Panc1 (cell line): ENCODE results near the gene HTT. TPM values are rescaled to one million over a fixed set of nuclear protein-coding genes. Genes with fewer than 3 reads are reported as not detected.

Experiments
- ATAC-seq: fragments of 200-7000 bp; cut with Tn5 transposase; 2 replicates; pipeline ENCODE4 v1.9.1; 2020; ENCODE audit warnings: mild to moderate bottlenecking, moderate library complexity
- BruUV-seq: library from RNA; stranded (reverse); fragments of 400-500 nt; replicated peaks from 2 replicates; lab custom pipeline; 2021; lab: Mats Ljungman, UMichigan
- CTCF ChIA-PET: fragments of 300-600 bp; sonication (Branson Sonifier 250); formaldehyde crosslinking; loops from one replicate; lab custom pipeline; 2022; ENCODE audit warnings: antibody characterized with exemption; lab: Charles Lee
- POLR2A ChIA-PET: fragments of 300-600 bp; sonication (Branson Sonifier 250); formaldehyde crosslinking; loops from one replicate; lab custom pipeline; 2022; ENCODE audit warnings: antibody characterized with exemption; lab: Charles Lee
- DNase-seq: peaks from one replicate; pipeline ENCODE4 v3.0.0-alpha.2; 2010; ENCODE audit warnings: low read depth, low spot score
- H3K27ac ChIP-seq: 2 replicates; pipeline ENCODE4 v1.5.1; 2011; ENCODE audit warnings: mild to moderate bottlenecking, low read length, inconsistent platforms
- H3K27me3 ChIP-seq: fragments of 200-500 bp; sonication (Bioruptor generic); 2 replicates; pipeline ENCODE4 v1.6.0; 2014; ENCODE audit warnings: low read length, inconsistent platforms; ENCODE audit not compliant: control insufficient read depth, insufficient read depth
- H3K36me3 ChIP-seq: fragments of 200-500 bp; sonication (Bioruptor generic); 2 replicates; pipeline ENCODE4 v1.5.1; 2014; ENCODE audit warnings: inconsistent platforms, mild to moderate bottlenecking, low read length, moderate library complexity; ENCODE audit not compliant: control insufficient read depth, insufficient read depth
- H3K4me1 ChIP-seq: 2 replicates; pipeline ENCODE4 v1.5.1; 2011; ENCODE audit warnings: inconsistent platforms, mild to moderate bottlenecking, low read length, moderate library complexity; ENCODE audit not compliant: control insufficient read depth, insufficient read depth
- H3K4me3 ChIP-seq, 2 experiments: 2 replicates each; pipeline ENCODE4 v1.5.1; 2011 to 2012; ENCODE audit warnings: low read depth in 2 of 2, low read length in 2 of 2, mild to moderate bottlenecking in 2 of 2, inconsistent platforms in 1 of 2, moderate library complexity in 1 of 2
- H3K9me3 ChIP-seq: fragments of 200-500 bp; sonication (Bioruptor generic); 2 replicates; pipeline ENCODE4 v1.5.1; 2014; ENCODE audit warnings: low read depth, mild to moderate bottlenecking, inconsistent platforms, low read length, moderate library complexity; ENCODE audit not compliant: control insufficient read depth, insufficient read depth
- POLR2AphosphoS5 ChIP-seq: IDR thresholded peaks from 2 replicates; pipeline ENCODE4 v1.6.1; 2012; ENCODE audit warnings: mild to moderate bottlenecking, low read depth, low read length, moderate library complexity
- SIN3A ChIP-seq: IDR thresholded peaks from 2 replicates; pipeline ENCODE4 v1.6.1; 2012; ENCODE audit warnings: low read depth, mild to moderate bottlenecking, low read length, moderate library complexity, borderline replicate concordance; ENCODE audit not compliant: insufficient read depth
- TCF7L2 ChIP-seq: IDR thresholded peaks from 2 replicates; pipeline ENCODE4 v1.6.1; 2011; ENCODE audit warnings: mild to moderate bottlenecking, low read depth, low read length, inconsistent platforms
- in situ Hi-C: cut with HindIII; loops from 2 replicates; pipeline ENCODE4 v1.10.0; 2016; ENCODE audit warnings: low sequenced_read_pairs, low pct_unique_long_range_greater_than_20kb
- intact Hi-C: fragments of 100-400 bp; cut with micrococcal nuclease; formaldehyde crosslinking; loops from one replicate; pipeline ENCODE4 v1.10.0; 2022; ENCODE audit not compliant: unreplicated experiment
- total RNA-seq: library from RNA; stranded (reverse); gene quantifications from one replicate; pipeline ENCODE4 v1.2.1, GENCODE V29; 2021; ENCODE audit not compliant: unreplicated experiment
- TF ChIP-seq, protein P1 (sequence below): fragments of 450-650 bp; IDR thresholded peaks from 2 replicates; pipeline ENCODE4 v1.5.1; 2017; ENCODE audit warnings: mild to moderate bottlenecking
- TF ChIP-seq, protein P2 (sequence below), 2 experiments: IDR thresholded peaks; 2 replicates each; pipeline ENCODE4 v1.6.1; 2011 to 2012; ENCODE audit warnings: low read depth in 2 of 2, control low read depth in 1 of 2, low read length in 1 of 2, mild to moderate bottlenecking in 1 of 2, moderate library complexity in 1 of 2; ENCODE audit not compliant: insufficient read depth in 1 of 2

HTT gene
- total RNA-seq, 1 experiment from 2014 or later = 24.7 TPM

DNA sequence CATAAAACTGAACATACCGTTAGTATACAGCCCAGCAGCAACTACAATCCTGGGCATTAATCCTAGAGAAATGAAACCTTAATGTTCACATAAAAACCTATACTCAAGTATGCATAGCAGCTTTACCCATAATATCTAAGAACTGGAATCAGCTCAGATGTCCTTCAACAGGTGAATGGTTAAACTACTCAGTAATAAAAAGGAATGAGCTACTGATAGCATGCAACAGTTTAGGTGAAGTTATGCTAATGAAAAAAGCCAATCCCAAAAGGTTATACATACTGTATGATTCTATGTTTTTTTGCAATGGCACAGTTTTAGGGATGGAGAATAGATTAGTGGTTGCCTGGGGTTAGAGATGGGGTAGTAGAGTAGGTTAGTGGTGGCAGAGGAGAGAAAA lies 9.3 kb downstream of the HTT start:
- Histone ChIP-seq H3K9me3 (no peaks in the 10 kb centered on the region), H3K36me3 (no peaks in the 10 kb centered on the region), H3K4me1 (no peaks in the 10 kb centered on the region), H3K27me3 (no peaks in the 10 kb centered on the region), H3K4me3 (no peak overlapping the region), H3K27ac (no peak overlapping the region)
- DNase-seq (no peak), ATAC-seq (no peak)
- POLR2A ChIA-PET = no interaction called here
- in situ Hi-C loops = no loop called here
- no TSS peak for BruUV-seq
- TF ChIP-seq TCF7L2 = no peak
- intact Hi-C loops = no loop called here
- CTCF ChIA-PET = no interaction called here

DNA sequence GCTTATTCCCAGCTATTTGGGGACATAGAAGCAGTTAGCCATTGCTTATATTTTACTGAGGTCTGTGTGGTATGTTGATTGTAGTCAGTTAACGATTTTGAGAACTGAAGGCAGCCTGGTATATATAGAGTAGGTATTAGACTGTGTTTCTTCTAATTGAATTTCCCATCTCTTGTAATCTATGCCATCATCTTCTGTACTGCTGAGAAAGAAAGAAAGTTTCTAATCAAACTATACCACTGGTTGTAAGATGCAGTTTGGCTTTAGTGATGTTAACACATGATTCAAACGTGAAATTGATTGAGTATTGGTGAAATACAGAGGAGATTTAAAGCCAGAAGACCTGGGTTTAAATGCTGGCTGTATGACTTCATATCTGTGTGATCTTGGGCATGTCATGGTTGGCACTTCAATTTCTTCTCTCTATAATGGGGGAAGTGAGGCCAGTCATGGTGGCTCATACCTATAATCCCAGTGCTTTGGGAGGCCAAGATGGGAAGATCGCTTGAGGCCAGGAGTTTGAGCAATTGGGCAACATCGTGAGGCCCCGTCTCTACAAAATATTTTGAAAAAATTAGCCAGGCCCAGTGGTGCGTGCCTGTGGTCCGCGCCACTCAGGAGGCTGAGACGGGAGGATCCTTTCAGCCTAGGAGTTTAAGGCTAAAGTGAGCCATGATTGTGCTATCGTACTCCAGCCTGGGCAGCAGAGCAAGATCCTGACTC lies 11.6 kb downstream of the HTT start:
- DNase-seq = no peak
- no peak overlapping the region for H3K4me3 ChIP-seq
- no peak for ATAC-seq
- H3K27me3 ChIP-seq = no peaks in the 10 kb centered on the region
- intact Hi-C loops = no loop called here
- TF ChIP-seq, protein P1, sequence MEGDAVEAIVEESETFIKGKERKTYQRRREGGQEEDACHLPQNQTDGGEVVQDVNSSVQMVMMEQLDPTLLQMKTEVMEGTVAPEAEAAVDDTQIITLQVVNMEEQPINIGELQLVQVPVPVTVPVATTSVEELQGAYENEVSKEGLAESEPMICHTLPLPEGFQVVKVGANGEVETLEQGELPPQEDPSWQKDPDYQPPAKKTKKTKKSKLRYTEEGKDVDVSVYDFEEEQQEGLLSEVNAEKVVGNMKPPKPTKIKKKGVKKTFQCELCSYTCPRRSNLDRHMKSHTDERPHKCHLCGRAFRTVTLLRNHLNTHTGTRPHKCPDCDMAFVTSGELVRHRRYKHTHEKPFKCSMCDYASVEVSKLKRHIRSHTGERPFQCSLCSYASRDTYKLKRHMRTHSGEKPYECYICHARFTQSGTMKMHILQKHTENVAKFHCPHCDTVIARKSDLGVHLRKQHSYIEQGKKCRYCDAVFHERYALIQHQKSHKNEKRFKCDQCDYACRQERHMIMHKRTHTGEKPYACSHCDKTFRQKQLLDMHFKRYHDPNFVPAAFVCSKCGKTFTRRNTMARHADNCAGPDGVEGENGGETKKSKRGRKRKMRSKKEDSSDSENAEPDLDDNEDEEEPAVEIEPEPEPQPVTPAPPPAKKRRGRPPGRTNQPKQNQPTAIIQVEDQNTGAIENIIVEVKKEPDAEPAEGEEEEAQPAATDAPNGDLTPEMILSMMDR = no peak
- TF ChIP-seq TCF7L2 = no peak
- TF ChIP-seq SIN3A = no peak
- no peak for TF ChIP-seq POLR2AphosphoS5
- TF ChIP-seq, protein P2, sequence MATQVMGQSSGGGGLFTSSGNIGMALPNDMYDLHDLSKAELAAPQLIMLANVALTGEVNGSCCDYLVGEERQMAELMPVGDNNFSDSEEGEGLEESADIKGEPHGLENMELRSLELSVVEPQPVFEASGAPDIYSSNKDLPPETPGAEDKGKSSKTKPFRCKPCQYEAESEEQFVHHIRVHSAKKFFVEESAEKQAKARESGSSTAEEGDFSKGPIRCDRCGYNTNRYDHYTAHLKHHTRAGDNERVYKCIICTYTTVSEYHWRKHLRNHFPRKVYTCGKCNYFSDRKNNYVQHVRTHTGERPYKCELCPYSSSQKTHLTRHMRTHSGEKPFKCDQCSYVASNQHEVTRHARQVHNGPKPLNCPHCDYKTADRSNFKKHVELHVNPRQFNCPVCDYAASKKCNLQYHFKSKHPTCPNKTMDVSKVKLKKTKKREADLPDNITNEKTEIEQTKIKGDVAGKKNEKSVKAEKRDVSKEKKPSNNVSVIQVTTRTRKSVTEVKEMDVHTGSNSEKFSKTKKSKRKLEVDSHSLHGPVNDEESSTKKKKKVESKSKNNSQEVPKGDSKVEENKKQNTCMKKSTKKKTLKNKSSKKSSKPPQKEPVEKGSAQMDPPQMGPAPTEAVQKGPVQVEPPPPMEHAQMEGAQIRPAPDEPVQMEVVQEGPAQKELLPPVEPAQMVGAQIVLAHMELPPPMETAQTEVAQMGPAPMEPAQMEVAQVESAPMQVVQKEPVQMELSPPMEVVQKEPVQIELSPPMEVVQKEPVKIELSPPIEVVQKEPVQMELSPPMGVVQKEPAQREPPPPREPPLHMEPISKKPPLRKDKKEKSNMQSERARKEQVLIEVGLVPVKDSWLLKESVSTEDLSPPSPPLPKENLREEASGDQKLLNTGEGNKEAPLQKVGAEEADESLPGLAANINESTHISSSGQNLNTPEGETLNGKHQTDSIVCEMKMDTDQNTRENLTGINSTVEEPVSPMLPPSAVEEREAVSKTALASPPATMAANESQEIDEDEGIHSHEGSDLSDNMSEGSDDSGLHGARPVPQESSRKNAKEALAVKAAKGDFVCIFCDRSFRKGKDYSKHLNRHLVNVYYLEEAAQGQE (IDR thresholded peaks at IDR 0.05; ENCODE audit: insufficient read depth in 1 of 2, low read depth in 2 of 2, low read length in 1 of 2) = no peak
- no TSS peak for BruUV-seq
- no peaks in the 10 kb centered on the region for H3K9me3 ChIP-seq
- no peak overlapping the region for H3K27ac ChIP-seq
- ChIA-PET CTCF (no interaction called here), POLR2A (no interaction called here)
- no peaks in the 10 kb centered on the region; the same call in 1 of the 2 replicates for H3K36me3 ChIP-seq
- H3K4me1 ChIP-seq = no peaks in the 10 kb centered on the region
- in situ Hi-C loops = no loop called here

DNA sequence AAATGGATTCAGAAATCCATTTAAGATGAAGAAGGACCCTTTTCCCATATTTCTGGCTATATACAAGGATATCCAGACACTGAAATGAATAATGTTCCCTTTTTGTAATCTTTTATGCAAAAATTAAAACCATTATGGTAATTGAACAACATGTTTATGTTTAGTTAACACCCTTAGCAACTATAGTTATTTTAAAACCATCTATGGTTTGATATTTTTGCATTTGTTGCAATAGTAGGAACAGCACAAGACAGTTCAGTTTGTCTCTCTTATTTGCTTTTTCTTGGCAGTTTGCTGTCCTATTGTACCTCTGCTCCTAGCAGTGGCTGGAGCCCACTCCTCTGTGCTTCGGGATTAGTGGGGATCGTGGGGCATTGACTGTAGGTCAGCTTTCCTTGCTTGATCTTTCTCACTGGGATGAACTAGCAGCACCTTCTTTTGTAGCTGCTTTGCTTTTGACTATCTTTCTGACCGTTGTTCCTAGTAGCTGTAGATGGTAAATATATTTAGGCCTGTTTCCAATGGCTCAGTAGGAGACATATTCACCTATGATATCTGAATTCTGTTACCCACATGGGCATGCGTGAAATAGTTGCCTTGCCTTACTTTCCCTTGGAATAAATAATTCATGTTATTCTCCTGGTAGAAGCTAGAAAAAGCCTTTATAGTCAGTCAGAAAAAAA lies 12.8 kb downstream of the HTT start:
- ChIA-PET POLR2A (no interaction called here), CTCF (no interaction called here)
- in situ Hi-C loops (no loop called here), intact Hi-C loops (no loop called here)
- no TSS peak for BruUV-seq
- no peak for DNase-seq
- Histone ChIP-seq H3K27me3 (no peaks in the 10 kb centered on the region), H3K36me3 (no peaks in the 10 kb centered on the region; the same call in 1 of the 2 replicates), H3K4me1 (no peaks in the 10 kb centered on the region), H3K27ac (no peak overlapping the region), H3K9me3 (no peaks in the 10 kb centered on the region), H3K4me3 (no peak overlapping the region)
- TF ChIP-seq, protein P2 (IDR thresholded peaks at IDR 0.05; ENCODE audit: insufficient read depth in 1 of 2, low read depth in 2 of 2, low read length in 1 of 2) = no peak
- TF ChIP-seq, protein P1 = no peak
- TF ChIP-seq POLR2AphosphoS5 (no peak), TCF7L2 (no peak), SIN3A (no peak)
- ATAC-seq = no peak
